GM19395 (cell line): ENCODE results near the gene TSHZ3.

Source experiments
- ATAC-seq: cut with Tn5 transposase; IDR thresholded peaks from one replicate; pipeline ENCODE4 v1.9.1; 2021; ENCODE audit warnings: mild to moderate bottlenecking, moderate library complexity; ENCODE audit not compliant: unreplicated experiment

TSHZ3 gene

GRCh38 chr19:31268751-31269383, 80.4 kb downstream of the TSHZ3 start:
- no peak for ATAC-seq

GRCh38 chr19:31266731-31267130, 82.5 kb downstream of the TSHZ3 start:
- ATAC-seq: no peak

- ATAC-seq: no peak
These were observed 83.0 kb downstream of the TSHZ3 start for GRCh38 chr19:31266196-31266595.

- ATAC-seq: no peak
These were observed 85.0 kb downstream of the TSHZ3 start for GRCh38 chr19:31264041-31264778.

GRCh38 chr19:31263328-31263727, 85.9 kb downstream of the TSHZ3 start:
- no peak for ATAC-seq

- no peak for ATAC-seq
These were observed 86.5 kb downstream of the TSHZ3 start for GRCh38 chr19:31262725-31263191.

GRCh38 chr19:31261603-31262212, 87.5 kb downstream of the TSHZ3 start:
- ATAC-seq: no peak

- ATAC-seq: no peak
These were observed 88.1 kb downstream of the TSHZ3 start for GRCh38 chr19:31261019-31261602.

GRCh38 chr19:31260171-31260933, 88.9 kb downstream of the TSHZ3 start:
- ATAC-seq: no peak

- ATAC-seq: no peak
These were observed 90.8 kb downstream of the TSHZ3 start for GRCh38 chr19:31258211-31259052.

- no peak for ATAC-seq
These were observed 91.7 kb downstream of the TSHZ3 start for GRCh38 chr19:31257426-31258130.

- ATAC-seq: no peak
These were observed 92.2 kb downstream of the TSHZ3 start for GRCh38 chr19:31257025-31257424.

- ATAC-seq: no peak
These were observed 92.7 kb downstream of the TSHZ3 start for GRCh38 chr19:31256593-31256960.

GRCh38 chr19:31255831-31256592, 93.2 kb downstream of the TSHZ3 start:
- ATAC-seq: no peak

- ATAC-seq: no peak
These were observed 93.9 kb downstream of the TSHZ3 start for GRCh38 chr19:31255174-31255799.

- ATAC-seq: no peak
These were observed 94.6 kb downstream of the TSHZ3 start for GRCh38 chr19:31254611-31255010.

GRCh38 chr19:31254180-31254551, 95.1 kb downstream of the TSHZ3 start:
- ATAC-seq: no peak

- no peak for ATAC-seq
These were observed 95.6 kb downstream of the TSHZ3 start for GRCh38 chr19:31253526-31254179.
